Prostate gland (tissue), 2 donors: Measurements from ENCODE around the gene BANP.

Source experiments
- CTCF ChIP-seq, 4 experiments: fragments of 200-600 bp in 2 of 4; fragments of 450-650 bp in 2 of 4; sonication (generic) in 2 of 4; IDR thresholded peaks; 1 replicate in 3 of 4; 2 replicates in 1 of 4; pipeline ENCODE4 v1.5.1; 2016 to 2019; ENCODE audit warnings: antibody characterized with exemption in 4 of 4, mild to moderate bottlenecking in 2 of 4, moderate library complexity in 2 of 4
- POLR2A ChIP-seq: fragments of 450-650 bp; IDR thresholded peaks from one replicate; pipeline ENCODE4 v1.6.1; 2016; ENCODE audit warnings: antibody characterized with exemption, mild to moderate bottlenecking
- POLR2AphosphoS5 ChIP-seq: sonication (generic); formaldehyde crosslinking; IDR thresholded peaks from one replicate; pipeline ENCODE4 v1.6.1; 2017; ENCODE audit warnings: antibody characterized with exemption

- TF ChIP-seq POLR2A, result no peak
- no peak for TF ChIP-seq CTCF (IDR thresholded peaks at IDR 0.05)
- TF ChIP-seq POLR2AphosphoS5, result no peak
These were observed 14.6 kb upstream of the BANP start, which contains the start of gene CA5A for GRCh38 chr16:87936375-87937230.
